AG08395 (cell line): ENCODE measurements around the gene PPFIA2.

Experiments
- DNase-seq: peaks from one replicate; pipeline ENCODE4 v3.0.0; 2012; ENCODE audit warnings: mixed read lengths, low spot score

PPFIA2 gene

GRCh38 chr12:81274637-81275529 is 484.3 kb downstream of the PPFIA2 start:
- no peak for DNase-seq

GRCh38 chr12:81270385-81270784 is 488.8 kb downstream of the PPFIA2 start:
- DNase-seq, result no peak

GRCh38 chr12:81263072-81263471 is 496.1 kb downstream of the PPFIA2 start:
- no peak for DNase-seq

- DNase-seq, result no peak
Measured at GRCh38 chr12:81261508-81262207, 497.5 kb downstream of the PPFIA2 start.

GRCh38 chr12:81259360-81259759 is 499.8 kb downstream of the PPFIA2 start:
- no peak for DNase-seq

- peak; percentile 33 for DNase-seq
Measured at GRCh38 chr12:81257947-81258551, 501.1 kb downstream of the PPFIA2 start.

GRCh38 chr12:81255947-81256346 is 503.2 kb downstream of the PPFIA2 start:
- no peak for DNase-seq

GRCh38 chr12:81255456-81255855 is 503.7 kb downstream of the PPFIA2 start:
- DNase-seq, result no peak

GRCh38 chr12:81253360-81253759 is 505.8 kb downstream of the PPFIA2 start:
- no peak for DNase-seq

GRCh38 chr12:81252228-81252627 is 506.9 kb downstream of the PPFIA2 start:
- DNase-seq, result peak; percentile 10

- no peak for DNase-seq
Measured at GRCh38 chr12:81249976-81250375, 509.2 kb downstream of the PPFIA2 start.

GRCh38 chr12:81245907-81246570 is 513.1 kb downstream of the PPFIA2 start:
- DNase-seq, result no peak

- no peak for DNase-seq
Measured at GRCh38 chr12:81245458-81245857, 513.7 kb downstream of the PPFIA2 start.

GRCh38 chr12:81231574-81232368 is 527.4 kb downstream of the PPFIA2 start:
- DNase-seq, result no peak

- no peak for DNase-seq
Measured at GRCh38 chr12:81229759-81230158, 529.4 kb downstream of the PPFIA2 start.

GRCh38 chr12:81224626-81225025 is 534.5 kb downstream of the PPFIA2 start:
- no peak for DNase-seq

- DNase-seq, result peak; percentile 25
Measured at GRCh38 chr12:81222846-81223592, 536.1 kb downstream of the PPFIA2 start.

- peak; percentile 7 for DNase-seq
Measured at GRCh38 chr12:81221681-81222080, 537.5 kb downstream of the PPFIA2 start.

- DNase-seq, result no peak
Measured at GRCh38 chr12:81216739-81217138, 542.4 kb downstream of the PPFIA2 start.

- no peak for DNase-seq
Measured at GRCh38 chr12:81212996-81213696, 546.0 kb downstream of the PPFIA2 start.
